Measurements from ENCODE around the gene SYNGR4.

Gene SYNGR4

GRCh38 chr19:48321622-48322591, 42.3 kb upstream of the SYNGR4 start:
- H3K4me3 ChIP-seq (ENCODE audit: low read depth, low read length), result peak overlapping the region; percentile 53
- in situ Hi-C loops (cut with HindIII; ENCODE audit: low sequenced_read_pairs), result no loop called here
- TF ChIP-seq CTCF (IDR thresholded peaks at IDR 0.05; ENCODE audit: low read depth, low read length), result no peak
- DNase-seq (ENCODE audit: low read depth, low spot score), result peak; percentile 100

- DNase-seq (ENCODE audit: low read depth, low spot score), result peak; percentile 94
- no peak for TF ChIP-seq CTCF (IDR thresholded peaks at IDR 0.05; ENCODE audit: low read depth, low read length)
- peak within 1 kb of the TSS; percentile 82 for H3K4me3 ChIP-seq (ENCODE audit: low read depth, low read length)
- in situ Hi-C loops (cut with HindIII; ENCODE audit: low sequenced_read_pairs), result no loop called here
Observed at GRCh38 chr19:48325265-48325910, 38.8 kb upstream of the SYNGR4 start, which contains the start of gene EMP3. Gene EMP3 (plus strand): TSS chr19:48325552. CDS start chr19:48326845, 1,293 bp downstream.

GRCh38 chr19:48329167-48329891, 34.8 kb upstream of the SYNGR4 start:
- TF ChIP-seq CTCF (IDR thresholded peaks at IDR 0.05; ENCODE audit: low read depth, low read length), result no peak
- H3K4me3 ChIP-seq (ENCODE audit: low read depth, low read length), result no peak overlapping the region
- in situ Hi-C loops (cut with HindIII; ENCODE audit: low sequenced_read_pairs), result no loop called here
- DNase-seq (ENCODE audit: low read depth, low spot score), result peak; percentile 62

DNA sequence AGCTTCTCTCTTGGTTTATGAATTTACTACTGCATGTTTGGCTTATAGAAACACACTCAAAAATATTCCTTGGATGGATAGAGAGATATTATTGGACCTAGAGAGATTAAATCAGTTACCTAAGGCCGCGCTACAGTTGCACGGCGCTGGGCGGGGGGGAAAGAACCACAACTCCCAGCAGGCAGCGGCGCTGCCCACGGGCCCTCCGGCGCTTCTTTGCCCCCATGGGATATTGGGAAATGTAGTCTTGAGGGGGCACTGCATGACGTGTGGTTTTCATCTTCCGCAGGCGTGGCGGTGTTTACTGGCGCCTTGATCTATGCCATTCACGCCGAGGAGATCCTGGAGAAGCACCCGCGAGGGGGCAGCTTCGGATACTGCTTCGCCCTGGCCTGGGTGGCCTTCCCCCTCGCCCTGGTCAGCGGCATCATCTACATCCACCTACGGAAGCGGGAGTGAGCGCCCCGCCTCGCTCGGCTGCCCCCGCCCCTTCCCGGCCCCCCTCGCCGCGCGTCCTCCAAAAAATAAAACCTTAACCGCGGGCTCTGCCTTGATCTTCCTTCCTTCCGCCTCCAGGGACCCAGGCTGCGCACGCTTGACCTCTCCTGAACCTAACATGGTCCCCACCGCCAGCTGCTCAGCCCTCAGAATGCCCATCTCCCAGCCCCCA, 34.0 kb upstream of the SYNGR4 start:
- DNase-seq (ENCODE audit: low read depth, low spot score), result peak; percentile 56
- in situ Hi-C loops (cut with HindIII; ENCODE audit: low sequenced_read_pairs), result no loop called here
- no peak for TF ChIP-seq CTCF (IDR thresholded peaks at IDR 0.05; ENCODE audit: low read depth, low read length)
- no peak overlapping the region for H3K4me3 ChIP-seq (ENCODE audit: low read depth, low read length)

DNA sequence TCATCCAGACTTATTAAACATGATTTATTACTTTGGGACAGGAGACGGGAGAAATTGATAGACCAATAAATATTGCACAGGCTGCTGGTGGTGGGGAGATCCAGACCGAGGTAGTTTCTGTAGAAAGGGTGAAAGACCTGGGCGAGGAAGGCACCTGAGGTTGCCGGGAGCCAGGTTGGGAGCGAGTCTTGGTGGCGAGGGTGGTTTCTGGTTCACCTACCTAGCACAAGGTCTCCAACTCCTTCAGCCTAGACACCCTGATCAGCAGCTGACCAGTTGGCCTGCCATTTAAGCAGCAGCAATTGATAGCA, 31.9 kb upstream of the SYNGR4 start:
- H3K4me3 ChIP-seq (ENCODE audit: low read depth, low read length), result no peak overlapping the region
- in situ Hi-C loops (cut with HindIII; ENCODE audit: low sequenced_read_pairs), result no loop called here
- DNase-seq (ENCODE audit: low read depth, low spot score), result no peak

More for the DNA sequence above, 31.9 kb upstream of the SYNGR4 start:
- no peak for TF ChIP-seq CTCF (IDR thresholded peaks at IDR 0.05; ENCODE audit: low read depth, low read length)

All from astrocyte of the spinal cord (primary cell).